ENCODE measurements around the gene ZBTB8OS. TPM values are rescaled to one million over a fixed set of nuclear protein-coding genes. Genes with fewer than 3 reads are reported as not detected.

The ZBTB8OS gene
- total RNA-seq, 3 donors from 2014 or later = 19.5 to 32.1 (median 31.1) TPM

GRCh38 chr1:32626176-32626575, 24.2 kb downstream of the ZBTB8OS start:
- intact Hi-C loops (cut with DNase I; ENCODE audit: low total_unique reads) = no loop called here
- TF ChIP-seq CTCF (IDR thresholded peaks at IDR 0.05) (no peak), POLR2AphosphoS5 (IDR thresholded peaks at IDR 0.05) (no peak), POLR2A (IDR thresholded peaks at IDR 0.05) (no peak)
- H3K9me3 ChIP-seq = no peaks in the 10 kb centered on the region
- H3K27ac ChIP-seq = no peak overlapping the region
- no peak overlapping the region for H3K4me3 ChIP-seq
- H3K4me1 ChIP-seq = no peaks in the 10 kb centered on the region
- DNase-seq (ENCODE audit: low spot score in 2 of 2) = no peak
- H3K27me3 ChIP-seq = no peaks in the 10 kb centered on the region
- H3K36me3 ChIP-seq = no peaks in the 10 kb centered on the region

- intact Hi-C loops (cut with DNase I; ENCODE audit: low total_unique reads) = no loop called here
- H3K4me3 ChIP-seq = no peak overlapping the region
- TF ChIP-seq CTCF (IDR thresholded peaks at IDR 0.05) (no peak), POLR2A (IDR thresholded peaks at IDR 0.05) (no peak), POLR2AphosphoS5 (IDR thresholded peaks at IDR 0.05) (no peak)
- H3K4me1 ChIP-seq = no peaks in the 10 kb centered on the region
- H3K27me3 ChIP-seq = no peaks in the 10 kb centered on the region
- no peak overlapping the region for H3K27ac ChIP-seq
- H3K36me3 ChIP-seq = no peaks in the 10 kb centered on the region
- no peak for DNase-seq (ENCODE audit: low spot score in 2 of 2)
- H3K9me3 ChIP-seq = no peaks in the 10 kb centered on the region
Measured at GRCh38 chr1:32623775-32624174, 26.6 kb downstream of the ZBTB8OS start.

GRCh38 chr1:32622806-32623681, 27.3 kb downstream of the ZBTB8OS start:
- H3K9me3 ChIP-seq = no peaks in the 10 kb centered on the region
- H3K27ac ChIP-seq = no peak overlapping the region
- H3K27me3 ChIP-seq = no peaks in the 10 kb centered on the region
- intact Hi-C loops (cut with DNase I; ENCODE audit: low total_unique reads) = no loop called here
- no peak overlapping the region for H3K4me3 ChIP-seq
- TF ChIP-seq POLR2A (IDR thresholded peaks at IDR 0.05) = no peak
- H3K4me1 ChIP-seq = no peaks in the 10 kb centered on the region
- no peaks in the 10 kb centered on the region for H3K36me3 ChIP-seq
- no peak for DNase-seq (ENCODE audit: low spot score in 2 of 2)

- no peak overlapping the region for H3K27ac ChIP-seq
- intact Hi-C loops (cut with DNase I; ENCODE audit: low total_unique reads) = no loop called here
- TF ChIP-seq POLR2A (IDR thresholded peaks at IDR 0.05) (no peak), POLR2AphosphoS5 (IDR thresholded peaks at IDR 0.05) (no peak), CTCF (IDR thresholded peaks at IDR 0.05) (no peak)
Measured at GRCh38 chr1:32622205-32622604, 28.1 kb downstream of the ZBTB8OS start.

GRCh38 chr1:32619701-32620485, 30.5 kb downstream of the ZBTB8OS start:
- no peaks in the 10 kb centered on the region for H3K9me3 ChIP-seq
- no peak for TF ChIP-seq POLR2A (IDR thresholded peaks at IDR 0.05)
- TF ChIP-seq CTCF (IDR thresholded peaks at IDR 0.05) = no peak
- TF ChIP-seq POLR2AphosphoS5 (IDR thresholded peaks at IDR 0.05) = no peak
- H3K4me3 ChIP-seq = no peak overlapping the region
- no peak for DNase-seq (ENCODE audit: low spot score in 2 of 2)
- intact Hi-C loops (cut with DNase I; ENCODE audit: low total_unique reads) = no loop called here
- no peak overlapping the region for H3K27ac ChIP-seq
- H3K4me1 ChIP-seq = no peaks in the 10 kb centered on the region
- no peaks in the 10 kb centered on the region for H3K36me3 ChIP-seq
- H3K27me3 ChIP-seq = no peaks in the 10 kb centered on the region

More at GRCh38 chr1:32622205-32622604, 28.1 kb downstream of the ZBTB8OS start:
- no peaks in the 10 kb centered on the region for H3K9me3 ChIP-seq
- H3K36me3 ChIP-seq = no peaks in the 10 kb centered on the region
- DNase-seq (ENCODE audit: low spot score in 2 of 2) = no peak
- H3K4me3 ChIP-seq = no peak overlapping the region
- H3K27me3 ChIP-seq = no peaks in the 10 kb centered on the region
- no peaks in the 10 kb centered on the region for H3K4me1 ChIP-seq

All from breast epithelium (tissue), 4 donors.